DMS79 treated with DMSO at 0.1 percent for 48 hours (cell line): ENCODE measurements around the gene LPAR1.
"Not testable (repeated sequence)": the region's sequence is repeated elsewhere in the genome, so short reads cannot be mapped to it uniquely, and the experiment has no call there.

Source experiments
- DNase-seq: peaks from one replicate; lab custom pipeline; 2025; lab: John Stamatoyannopoulos, UW

Gene LPAR1, protein sequence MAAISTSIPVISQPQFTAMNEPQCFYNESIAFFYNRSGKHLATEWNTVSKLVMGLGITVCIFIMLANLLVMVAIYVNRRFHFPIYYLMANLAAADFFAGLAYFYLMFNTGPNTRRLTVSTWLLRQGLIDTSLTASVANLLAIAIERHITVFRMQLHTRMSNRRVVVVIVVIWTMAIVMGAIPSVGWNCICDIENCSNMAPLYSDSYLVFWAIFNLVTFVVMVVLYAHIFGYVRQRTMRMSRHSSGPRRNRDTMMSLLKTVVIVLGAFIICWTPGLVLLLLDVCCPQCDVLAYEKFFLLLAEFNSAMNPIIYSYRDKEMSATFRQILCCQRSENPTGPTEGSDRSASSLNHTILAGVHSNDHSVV

DNA sequence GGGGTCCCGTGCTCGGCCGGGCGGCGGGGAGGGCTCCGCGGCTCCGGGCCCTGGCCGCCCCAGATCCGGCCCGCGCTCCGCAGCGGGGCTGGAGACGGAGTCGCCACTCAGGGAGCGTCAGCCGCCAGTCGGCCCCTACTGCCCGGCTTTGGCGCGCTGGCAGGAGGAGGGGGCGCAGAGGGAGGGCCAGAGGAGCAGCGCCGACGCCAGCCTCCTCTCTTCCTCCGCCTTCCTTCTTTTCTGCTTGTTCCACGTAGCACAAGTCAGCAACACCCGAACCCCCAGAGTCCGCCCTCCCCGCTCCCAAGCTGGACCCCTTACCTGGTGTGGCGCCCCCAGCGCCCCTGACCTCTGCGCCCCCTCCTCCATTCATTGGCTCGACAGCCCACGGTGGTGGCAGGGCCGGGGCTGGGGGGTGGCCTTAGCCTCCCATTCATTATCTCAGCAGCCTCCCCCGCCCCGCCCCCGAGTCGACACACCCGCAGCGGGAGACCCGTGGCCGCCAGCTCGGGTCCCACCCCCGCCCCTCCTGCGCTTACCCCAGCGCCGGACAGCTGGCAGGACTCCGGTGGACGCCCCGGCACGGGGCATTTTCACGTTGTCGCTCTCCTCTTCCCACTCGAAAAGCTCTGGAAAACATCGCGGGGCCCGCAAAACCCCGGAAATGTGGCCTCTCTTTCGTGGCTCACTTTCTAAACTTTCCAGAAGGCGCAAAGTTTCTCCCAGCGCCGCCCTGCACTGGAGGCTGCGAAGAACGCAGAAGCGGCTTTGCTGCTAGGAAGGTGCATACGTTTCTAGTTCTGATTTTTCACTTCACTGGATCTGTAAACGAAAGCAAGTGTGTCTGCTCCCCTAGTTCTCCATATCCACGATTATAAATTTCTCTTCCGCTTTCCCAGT, at the start of gene LPAR1:
TSS of gene LPAR1 (minus strand) at position 140 of the 900 bp plus-strand sequence. CDS start 66,353 bp downstream, outside the sequence.
- no peak for DNase-seq

DNA sequence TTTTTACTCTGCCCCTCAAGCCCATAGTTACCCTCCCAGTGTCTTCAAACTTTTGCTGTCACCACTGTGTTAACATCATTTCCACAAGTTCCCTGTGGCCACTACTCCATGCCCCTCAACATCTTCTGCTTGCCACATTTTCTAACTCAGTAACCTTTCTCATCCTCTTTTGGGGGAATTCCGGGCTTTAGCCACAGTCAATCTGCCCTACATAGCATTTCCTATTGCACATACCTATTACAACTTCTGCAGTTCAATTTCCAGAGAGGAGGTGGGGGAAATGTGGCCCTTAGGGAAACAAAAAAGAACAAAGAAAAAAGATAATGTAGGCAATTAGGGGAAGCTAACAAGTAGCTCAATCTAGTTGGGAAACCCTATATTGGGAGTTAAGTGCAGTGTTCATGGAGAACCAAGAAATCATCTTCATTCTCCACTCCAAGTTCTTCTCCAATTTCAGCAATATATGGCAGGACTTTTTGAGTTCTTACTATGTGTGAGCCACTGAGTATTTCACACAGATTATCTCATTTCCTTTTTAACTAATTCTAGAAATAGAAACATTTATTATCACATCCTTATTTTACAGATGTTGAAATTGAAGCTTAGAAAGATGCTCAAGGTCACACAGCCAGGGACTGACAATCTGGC, 40.2 kb upstream of the LPAR1 start:
- DNase-seq = no peak

DNA sequence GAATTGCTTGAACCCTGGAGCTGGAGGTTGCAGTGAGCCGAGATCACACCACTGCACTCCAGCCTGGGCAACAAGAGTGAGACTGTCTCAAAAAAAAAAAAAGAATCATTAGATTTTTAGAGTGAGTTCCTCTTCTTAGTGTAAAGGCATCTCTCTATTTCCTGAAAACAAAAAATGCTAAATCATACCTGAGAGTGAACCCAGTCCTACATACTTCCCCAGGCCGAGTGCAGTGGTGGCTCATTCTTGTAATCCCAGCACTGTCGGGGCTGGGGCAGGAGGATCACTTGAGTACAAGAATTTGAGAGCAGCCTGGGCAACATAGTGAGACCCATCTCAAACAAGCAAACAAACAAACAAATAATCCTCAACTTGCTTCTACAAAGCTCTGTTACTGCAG, 38.2 kb upstream of the LPAR1 start:
- DNase-seq = no peak

DNA sequence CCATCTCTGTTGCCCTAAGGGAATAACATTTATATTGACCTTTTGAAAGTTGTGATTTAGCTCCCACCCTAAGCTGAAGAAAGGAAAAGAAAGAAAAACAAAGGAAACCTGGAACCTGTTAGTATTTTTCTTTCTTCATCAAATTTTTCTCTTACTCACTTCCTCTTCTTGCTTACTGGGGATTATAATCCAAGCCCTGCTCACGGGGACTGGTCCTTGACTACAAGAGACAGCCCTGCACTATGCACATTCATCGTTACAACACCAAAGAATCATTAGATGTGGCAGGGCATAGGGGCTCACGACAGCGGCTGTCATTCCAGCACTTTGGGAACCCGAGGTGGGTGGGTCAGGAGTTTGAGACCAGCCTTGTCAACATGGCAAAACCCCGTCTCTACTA, 37.8 kb upstream of the LPAR1 start:
- DNase-seq = no peak

DNA sequence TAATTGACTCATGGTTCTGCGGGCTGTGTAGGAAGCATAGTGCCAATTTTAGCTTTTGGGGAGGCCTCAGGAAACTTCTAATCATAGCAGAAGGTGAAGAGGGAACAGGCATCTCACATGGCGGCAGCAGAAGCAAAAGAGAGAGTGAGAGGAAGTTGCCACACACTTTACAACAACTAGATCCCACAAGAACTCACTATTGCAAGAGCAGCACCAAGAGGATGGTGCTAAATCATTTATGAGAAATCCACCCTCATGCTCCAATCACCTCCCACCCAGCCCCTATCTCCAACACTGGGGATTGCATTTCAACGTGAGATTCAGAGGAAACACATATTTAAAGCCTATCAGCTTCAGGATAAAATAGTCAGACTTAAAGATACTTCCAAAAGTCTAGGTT, 36.1 kb upstream of the LPAR1 start:
- DNase-seq = no peak

DNA sequence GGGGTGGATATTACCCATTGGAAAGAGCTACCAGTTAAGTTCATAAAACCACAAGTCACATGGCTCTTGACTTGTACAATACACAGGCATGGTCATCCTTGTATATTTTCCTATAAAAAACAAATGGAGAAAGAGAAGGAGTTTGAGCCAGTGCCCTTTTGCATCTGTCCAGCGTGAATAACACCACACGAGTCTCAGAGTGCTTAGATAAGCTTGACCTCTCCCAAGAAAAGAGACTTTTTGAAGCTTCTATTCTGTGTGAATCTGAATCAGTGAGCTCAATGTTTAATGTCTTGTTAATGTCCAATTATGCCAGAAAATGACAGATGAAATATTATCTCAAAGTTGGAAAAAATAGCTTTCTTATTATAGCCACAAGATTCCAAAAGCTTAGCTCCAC, 30.9 kb upstream of the LPAR1 start:
- DNase-seq = no peak

DNA sequence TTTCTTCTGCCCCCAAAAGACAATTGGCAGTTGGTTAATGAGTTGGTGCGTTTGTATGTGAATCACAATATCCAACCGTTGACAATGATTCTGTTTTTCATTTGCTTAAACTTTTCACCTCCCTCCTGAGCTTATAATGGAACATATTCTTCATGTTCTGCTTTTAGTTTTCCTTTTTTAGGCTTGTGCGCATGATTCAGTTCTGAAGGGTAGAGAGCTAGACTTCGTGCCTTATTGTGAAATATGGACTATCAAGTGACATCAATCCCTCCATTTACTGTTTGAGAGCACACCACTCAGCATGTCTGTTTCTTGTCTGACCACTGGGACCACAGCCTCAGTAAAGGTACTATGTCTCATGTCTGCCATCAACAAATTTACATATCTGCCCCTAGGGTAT, 30.5 kb upstream of the LPAR1 start:
- DNase-seq = no peak

DNA sequence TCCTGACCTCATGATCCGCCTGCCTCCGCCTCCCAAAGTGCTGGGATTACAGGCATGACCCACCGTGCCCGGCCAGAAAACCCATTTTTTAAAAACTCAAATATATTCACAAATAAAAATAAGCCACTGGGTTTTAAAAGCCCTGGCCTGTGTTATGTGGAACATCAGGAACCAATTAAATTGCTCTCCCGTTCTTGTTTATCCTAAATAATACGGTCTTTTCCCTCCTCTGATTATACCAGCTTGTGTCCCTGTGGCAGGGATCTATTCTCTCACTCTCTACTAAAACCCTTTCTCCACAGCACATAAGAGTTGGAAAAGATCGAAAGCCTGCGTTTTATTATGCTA, 30.1 kb upstream of the LPAR1 start:
- DNase-seq = no peak

DNA sequence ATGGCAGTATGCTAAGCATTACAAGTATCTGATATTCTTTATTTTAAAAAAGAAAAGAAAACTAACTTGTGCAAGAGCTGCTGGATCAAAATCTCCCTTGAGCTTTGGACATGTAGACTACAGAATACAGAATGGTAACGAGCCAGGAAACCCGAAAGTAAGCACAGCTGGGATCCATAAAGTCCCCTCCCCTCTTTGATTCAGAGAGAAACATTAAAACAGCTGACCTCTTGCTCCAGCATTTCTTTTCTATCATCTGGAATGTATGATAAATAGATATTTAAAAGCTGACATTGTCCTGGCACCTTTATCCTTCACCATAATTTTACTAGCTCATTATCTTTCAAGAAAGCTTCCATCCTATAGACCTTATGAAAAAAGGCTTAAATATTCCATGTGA, 28.2 kb upstream of the LPAR1 start:
- no peak for DNase-seq

DNA sequence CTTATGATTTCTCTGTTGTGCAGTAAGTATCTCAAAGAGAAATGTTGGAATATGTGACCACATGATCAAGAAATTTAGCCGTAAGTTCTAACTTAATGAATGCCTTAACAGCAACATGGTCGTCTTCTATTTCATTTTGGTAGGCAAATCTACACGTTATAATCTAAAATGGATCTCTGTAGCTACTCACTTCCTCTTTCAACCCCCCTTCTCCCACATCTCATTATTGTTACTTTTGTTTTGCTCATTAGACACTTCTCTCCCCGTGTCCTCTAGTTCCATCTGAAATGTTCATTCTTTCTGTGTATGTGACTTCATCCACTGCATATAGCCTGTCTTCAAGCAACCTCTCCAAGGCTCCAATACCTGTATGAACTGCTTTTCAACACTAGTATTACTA, 27.1 kb upstream of the LPAR1 start:
- no peak for DNase-seq

DNA sequence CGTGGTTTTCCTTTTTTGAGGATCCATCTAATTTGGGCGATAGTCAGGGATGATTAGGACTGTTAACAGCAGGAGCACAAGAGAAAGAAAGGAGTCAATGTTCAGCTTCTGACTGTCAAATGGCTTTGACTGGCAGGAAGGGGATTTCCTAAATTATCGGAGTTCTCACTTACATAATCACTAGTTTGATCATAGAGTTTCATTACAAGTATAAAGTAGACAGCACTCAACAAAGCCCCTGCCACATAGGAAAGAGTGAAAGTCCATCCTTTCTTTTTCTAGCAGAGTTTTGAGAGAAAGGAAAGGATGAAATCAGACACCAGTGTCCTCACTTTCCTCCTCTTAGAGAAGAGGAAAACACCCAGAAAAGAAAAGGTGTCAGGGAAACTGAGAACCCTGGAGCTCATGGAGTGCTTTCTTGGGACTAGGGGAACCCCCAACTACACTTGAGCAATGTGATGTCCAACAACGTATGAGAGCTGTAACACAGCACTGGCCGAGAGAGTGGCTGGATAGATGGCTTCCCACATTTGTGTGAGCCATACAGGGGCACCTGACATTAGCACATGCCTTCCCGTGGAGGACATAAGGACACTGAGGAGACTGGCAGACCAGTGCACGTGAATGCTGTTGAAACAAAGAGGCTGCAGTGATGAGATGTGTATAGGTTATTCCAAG, 26.0 kb upstream of the LPAR1 start:
- no peak for DNase-seq

DNA sequence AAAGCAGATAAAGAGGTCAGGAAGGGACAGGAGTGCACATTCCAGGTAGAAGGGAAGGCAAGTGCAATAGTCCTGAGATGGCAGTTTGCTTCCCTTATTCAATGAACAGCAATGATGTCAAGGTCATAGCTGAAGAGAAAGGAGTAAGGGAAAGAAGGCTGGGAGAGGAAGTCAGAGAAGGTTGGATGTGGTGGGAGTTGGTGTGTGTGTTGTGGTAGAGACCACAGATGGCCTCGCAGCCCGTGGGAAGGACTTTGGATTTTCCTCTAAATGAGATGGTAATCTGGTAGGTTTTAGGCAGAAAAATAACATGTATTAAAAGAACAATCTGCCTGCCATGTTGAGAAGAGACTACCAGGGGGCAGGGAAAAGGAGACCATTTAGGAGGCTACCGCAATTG, 25.1 kb upstream of the LPAR1 start:
- DNase-seq = no peak

DNA sequence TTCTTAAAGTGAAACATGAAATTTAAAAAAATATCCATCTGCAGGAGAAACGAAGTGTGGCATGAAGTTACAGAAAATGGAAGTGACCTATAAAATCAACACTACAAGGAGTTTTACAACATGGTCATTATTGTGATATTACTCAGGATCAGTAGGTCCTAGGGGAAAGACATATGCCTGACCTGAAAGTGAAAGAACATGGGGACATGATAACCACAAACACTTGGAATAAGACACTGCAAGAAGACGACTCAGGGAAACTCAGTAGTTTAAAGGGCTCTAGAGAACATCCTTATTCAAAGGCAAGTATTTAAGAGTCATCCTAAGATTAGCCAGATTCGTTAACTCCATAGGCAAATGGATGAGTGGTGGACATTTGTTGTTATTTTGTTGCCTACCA, 19.9 kb upstream of the LPAR1 start:
- DNase-seq = no peak

DNA sequence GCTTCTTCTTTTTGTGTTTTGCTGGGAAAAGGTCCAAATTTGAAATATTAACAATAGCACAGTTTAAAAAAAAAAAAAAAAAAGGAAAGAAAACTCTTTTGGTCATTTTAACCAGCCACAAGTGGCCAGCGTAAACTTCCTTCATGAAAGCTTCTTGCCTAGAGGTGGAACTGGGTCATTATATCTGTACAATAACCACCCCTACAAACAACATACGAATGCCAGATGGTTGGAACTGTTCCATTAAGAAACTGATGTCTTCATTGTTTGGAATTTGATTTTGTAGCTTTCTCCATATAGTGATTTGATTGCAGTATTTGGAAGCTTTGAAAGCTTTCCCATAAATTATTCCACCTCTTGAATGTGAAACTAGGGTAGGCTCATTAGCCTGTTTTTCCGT, 18.3 kb upstream of the LPAR1 start:
- no peak for DNase-seq

DNA sequence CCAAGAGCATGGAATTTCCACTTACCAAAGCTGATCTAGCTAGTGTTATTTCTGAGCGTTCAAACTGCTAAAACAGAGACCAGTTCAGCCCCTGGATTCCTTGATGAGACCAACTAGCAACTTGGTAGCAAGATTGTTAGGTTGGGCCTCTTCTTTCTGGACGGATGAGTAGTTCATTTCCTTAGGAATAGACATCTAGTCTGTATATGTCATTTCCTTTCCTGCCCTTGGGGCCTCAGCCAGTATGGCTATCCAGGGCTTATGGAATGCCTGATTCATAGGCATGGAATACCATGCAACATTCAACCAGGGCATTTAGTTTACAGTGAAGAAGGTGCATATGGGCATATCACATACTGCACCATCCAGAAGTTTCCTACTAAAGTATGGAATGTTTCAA, 14.5 kb upstream of the LPAR1 start:
- DNase-seq = no peak

DNA sequence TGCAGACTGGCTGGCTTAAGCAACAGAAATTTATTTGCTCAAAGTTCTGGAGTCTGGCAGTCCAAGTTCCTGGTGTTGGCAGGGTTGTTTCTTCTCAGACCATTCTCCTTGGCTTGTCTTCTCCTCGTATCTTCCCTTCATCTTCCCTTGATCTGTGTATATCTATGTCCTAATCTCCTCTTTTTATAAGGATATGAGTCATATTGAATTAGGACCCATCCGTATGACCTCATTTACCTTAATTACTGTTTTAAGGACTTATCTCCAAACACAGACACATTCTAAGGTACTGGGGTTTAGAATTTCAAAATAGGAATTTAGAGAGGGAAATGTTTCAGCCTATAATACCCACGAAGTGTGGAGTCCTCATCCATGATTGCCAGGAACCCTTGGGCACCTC, 13.1 kb upstream of the LPAR1 start:
- DNase-seq = no peak

DNA sequence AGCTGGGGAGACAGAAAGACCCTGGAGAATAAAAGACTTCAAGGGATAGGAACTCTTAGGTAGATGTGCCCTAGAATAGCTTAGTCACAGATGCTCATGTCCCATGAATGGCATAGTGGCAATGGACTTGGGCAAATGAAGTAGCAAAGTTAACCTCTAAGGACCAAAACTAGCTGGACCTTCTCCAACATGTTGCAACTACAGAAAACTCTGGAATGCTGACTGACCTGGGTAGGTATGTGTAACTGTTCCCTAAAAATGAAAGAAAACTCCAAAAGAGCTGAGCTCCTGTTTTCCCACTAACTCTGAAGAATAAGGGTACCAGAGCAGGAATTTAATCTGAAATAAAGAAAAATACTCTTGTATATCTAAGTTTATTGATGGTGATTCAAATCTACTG, 12.5 kb upstream of the LPAR1 start:
- DNase-seq = no peak

DNA sequence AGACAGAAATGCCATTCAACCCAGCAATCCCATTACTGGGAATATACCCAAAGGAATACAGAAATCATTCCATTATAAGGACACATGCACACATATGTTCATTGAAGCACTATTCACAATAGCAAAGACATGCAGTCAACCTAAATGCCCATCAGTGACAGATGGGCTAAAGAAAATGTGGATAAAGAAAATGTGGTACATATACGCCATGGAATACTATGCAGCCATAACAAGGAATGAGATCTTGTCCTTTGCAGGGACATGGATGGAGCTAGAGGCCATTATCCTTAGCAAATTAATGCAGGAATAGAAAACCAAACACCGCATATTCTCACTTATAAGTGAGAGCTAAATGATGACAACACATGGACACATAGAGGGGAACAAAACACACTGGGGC, 9.0 kb upstream of the LPAR1 start:
- DNase-seq = not testable (repeated sequence)

DNA sequence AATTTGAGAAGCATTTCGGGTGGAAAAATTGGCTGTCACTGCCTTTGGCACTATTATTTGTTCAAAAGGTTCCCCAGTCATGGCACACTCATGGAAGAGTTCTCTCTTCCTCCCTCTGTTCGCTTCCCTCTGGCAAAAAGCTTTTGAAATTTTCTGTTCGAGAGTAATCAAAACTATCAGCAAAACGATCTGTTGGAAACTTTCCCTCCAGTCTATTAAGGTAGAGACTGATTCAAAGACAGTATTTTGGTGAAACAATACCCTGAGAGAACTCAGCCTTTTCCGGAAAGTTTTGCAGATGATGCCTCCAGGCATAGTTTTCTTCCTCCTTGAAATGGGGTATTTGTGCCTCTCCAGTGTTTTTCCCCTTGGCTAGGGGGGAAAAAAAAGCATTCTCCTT, 3.6 kb upstream of the LPAR1 start:
- no peak for DNase-seq

DNA sequence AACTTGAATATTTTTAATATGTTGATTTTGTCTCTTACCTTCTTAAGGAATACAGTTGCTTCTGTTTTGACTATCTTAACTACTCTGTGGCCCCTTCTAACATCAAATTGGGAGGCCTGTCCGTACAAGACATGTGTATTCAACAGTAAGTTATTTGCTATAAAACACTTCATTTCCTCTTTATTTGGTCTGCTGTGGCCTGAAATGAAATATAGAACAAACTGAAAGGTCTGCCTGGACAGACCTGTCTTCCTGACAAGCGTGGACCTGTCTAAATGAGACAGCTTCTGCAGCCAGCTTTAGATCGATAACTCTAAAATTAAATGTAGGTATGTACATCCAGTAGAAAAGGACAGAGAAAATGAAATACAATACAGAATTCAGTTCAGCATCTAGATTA, 2.2 kb upstream of the LPAR1 start:
- no peak for DNase-seq

DNA sequence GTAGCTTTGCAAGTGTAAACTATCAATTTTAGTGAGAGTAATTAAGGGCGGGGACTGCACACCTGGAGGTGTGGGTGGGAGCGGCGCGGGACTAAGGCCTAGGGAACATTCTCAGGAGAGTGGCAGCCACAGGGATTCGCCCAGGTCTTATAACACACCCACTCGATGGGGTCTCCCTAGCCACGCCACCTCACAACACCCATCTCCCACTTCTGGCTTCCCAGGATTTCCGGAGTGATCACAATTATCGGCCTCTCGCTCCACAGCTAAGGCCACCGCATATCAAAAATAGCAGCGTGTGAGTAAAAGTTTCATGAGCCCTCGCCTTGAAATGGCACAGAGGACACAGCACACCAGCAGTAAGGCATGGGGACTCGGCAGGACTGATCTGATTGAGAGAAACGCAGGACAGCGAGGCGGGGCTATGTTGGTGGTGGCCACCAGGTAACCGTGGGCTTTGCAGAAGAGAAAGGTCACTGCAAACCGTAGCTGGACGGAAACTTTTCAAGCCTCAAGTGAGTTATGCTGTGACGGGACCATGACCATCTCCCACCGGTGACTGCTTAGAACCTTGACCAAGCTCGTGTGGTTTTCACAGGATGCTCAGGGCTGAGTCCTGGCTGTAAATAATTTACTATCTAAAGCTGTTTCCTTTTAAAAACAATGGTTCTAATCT, 1.1 kb upstream of the LPAR1 start:
- DNase-seq = no peak
